Heart left ventricle (tissue), 16 donors: ENCODE measurements around the gene OR6C70. TPM values are rescaled to one million over a fixed set of nuclear protein-coding genes. Genes with fewer than 3 reads are reported as not detected.
"Not testable (repeated sequence)": the region's sequence is repeated elsewhere in the genome, so short reads cannot be mapped to it uniquely, and the experiment has no call there.

Experiments used
- ATAC-seq, 4 donors: fragments of 200-7000 bp; cut with Tn5 transposase; one replicate each; pipeline ENCODE4 v1.9.1; 2020 to 2022; ENCODE audit warnings: moderate library complexity in 4 of 4, mild to moderate bottlenecking in 3 of 4, moderate number of reproducible peaks in 1 of 4
- DNase-seq, 5 donors: peaks; one replicate each; pipeline ENCODE4 v3.0.0-alpha.2; 2020
- H3K27ac ChIP-seq, 12 donors: fragments of 200-600 bp; sonication (generic) in 4 of 12; one replicate each; pipeline versions ENCODE4 v1.5.0 to v1.8.0; 2016 to 2022; ENCODE audit warnings: mild to moderate bottlenecking in 2 of 12
- H3K27me3 ChIP-seq, 9 donors: fragments of 200-600 bp; sonication (generic) in 2 of 9; one replicate each; pipeline versions ENCODE4 v1.5.1 to v1.8.0; 2016 to 2022; ENCODE audit warnings: mild to moderate bottlenecking in 3 of 9
- H3K36me3 ChIP-seq, 9 donors: fragments of 200-600 bp; sonication (generic) in 2 of 9; one replicate each; pipeline versions ENCODE4 v1.5.0 to v1.8.0; 2018 to 2022; ENCODE audit warnings: mild to moderate bottlenecking in 2 of 9
- H3K4me1 ChIP-seq, 12 donors: fragments of 200-600 bp; sonication (generic) in 4 of 12; one replicate each; pipeline versions ENCODE4 v1.5.0 to v1.8.0; 2016 to 2022; ENCODE audit warnings: mild to moderate bottlenecking in 3 of 12
- H3K4me3 ChIP-seq, 12 donors: fragments of 200-600 bp; sonication (generic) in 4 of 12; one replicate each; pipeline versions ENCODE4 v1.5.0 to v1.8.0; 2017 to 2022; ENCODE audit warnings: mild to moderate bottlenecking in 9 of 12, moderate library complexity in 4 of 12
- H3K9me3 ChIP-seq, 12 donors: fragments of 200-600 bp; sonication (generic) in 4 of 12; one replicate each; pipeline versions ENCODE4 v1.5.0 to v1.8.0; 2016 to 2022; ENCODE audit warnings: mild to moderate bottlenecking in 1 of 12
- CTCF ChIP-seq, 12 donors: fragments of 200-600 bp; sonication (generic) in 4 of 12; IDR thresholded peaks; one replicate each; pipeline versions ENCODE4 v1.5.0 to v1.8.0; 2018 to 2022; ENCODE audit warnings: antibody characterized with exemption in 12 of 12, mild to moderate bottlenecking in 5 of 12
- POLR2A ChIP-seq, 2 donors: fragments of 450-650 bp; IDR thresholded peaks; one replicate each; pipeline ENCODE4 v1.6.1; 2017; ENCODE audit warnings: antibody characterized with exemption in 2 of 2, mild to moderate bottlenecking in 2 of 2, moderate library complexity in 2 of 2
- WGBS, 4 donors: extraction: QIAGEN DNeasy Blood & Tissue Kit in 2 of 4; methylation state at CpG; one replicate each; pipeline versions ENCODE4 v1.1.5 to v1.1.7; 2013 to 2018; 5-methylcytosine and 5-hydroxymethylcytosine counted together
- intact Hi-C, 10 donors: fragments of 100-400 bp; cut with DNase I; formaldehyde crosslinking; loops; one replicate each; pipeline versions ENCODE4 v1.11.1 to v1.14.2; 2022
- polyA plus RNA-seq, 2 donors: library from polyadenylated mRNA; stranded (reverse); fragments of 200-250 nt; gene quantifications; one replicate each; pipeline ENCODE4 v1.2.3, GENCODE V29; 2013
- total RNA-seq, 9 donors: library from RNA; depleted of rRNA in 2 of 9; stranded (reverse); fragments of >200 nt in 2 of 9; fragmentation: NEBNext Ultra II Directional in 3 of 9; extraction: Animal tissue kit (Norgen Biotek cat#: 25700) in 3 of 9; gene quantifications; one replicate each; pipeline versions ENCODE4 v1.1.0 to v1.2.4, GENCODE V29; 2016 to 2023
- donor health status: ischemic (EF 13 %, LVEDD 7.1; RV severe dilation, severe dysfunction).
- donor health status: healthy with polysubstance abuse.
- donor health status: DM: no; HTN: yes; CAD: no.
- donor health status: DM: no; HTN: no; CAD: no.
- donor health status: ischemic (EF 25% LVEDD 6.9; RV normal size, moderate dysfunction).
- donor health status: ischemic (EF 25% LVEDD 5.7; RV mildly dilated, moderate dysfunction).
- donor health status: healthy.
- donor health status: DM: yes; HTN: yes; CAD: no.
- donor health status: ischemic (EF 35%, LVEDD 5.7; RV mildly dilated, moderate dysfunction).
- donor health status: nonischemic (EF 11% LVEDD 7.7; RV severe dilation, severe dysfunction).
- donor health status: DM: yes; HTN: yes; CAD: no.
- donor health status: PGD.
- donor health status: ischemic (EF 29% LVEDD 5.4; RV normal size, mild dysfunction).
- donor health status: nonischemic (EF 23%, LVEDD 6.1; RV moderate dilation, normal function).

Gene OR6C70
- total and polyA plus RNA-seq, 11 donors: not detected

DNA sequence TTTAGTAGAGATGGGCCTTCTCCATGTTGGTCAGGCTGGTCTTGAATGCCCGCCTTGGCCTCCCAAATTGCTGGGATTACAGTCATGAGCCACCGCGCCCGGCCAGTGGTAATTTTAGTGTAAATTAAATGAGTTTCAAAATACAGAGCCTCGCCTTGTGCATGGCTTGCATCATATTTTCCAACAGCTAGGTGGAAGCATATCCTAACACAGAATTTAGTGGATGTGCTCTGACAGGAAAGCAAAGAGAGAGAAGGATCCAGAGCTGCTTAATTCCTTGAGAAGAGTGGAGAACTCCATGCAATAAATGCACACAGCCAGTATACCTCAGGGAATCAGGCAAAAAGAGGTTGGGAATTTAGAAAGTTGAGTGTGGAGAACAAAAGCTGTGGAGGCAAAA is 23.6 kb downstream of the OR6C70 start:
- no peak for TF ChIP-seq POLR2A (IDR thresholded peaks at IDR 0.05)
- TF ChIP-seq CTCF (IDR thresholded peaks at IDR 0.05): no peak
- peaks cover 0 to 5% (median 0%) of the 10 kb centered on the region in 9 donors for H3K27me3 ChIP-seq

DNA sequence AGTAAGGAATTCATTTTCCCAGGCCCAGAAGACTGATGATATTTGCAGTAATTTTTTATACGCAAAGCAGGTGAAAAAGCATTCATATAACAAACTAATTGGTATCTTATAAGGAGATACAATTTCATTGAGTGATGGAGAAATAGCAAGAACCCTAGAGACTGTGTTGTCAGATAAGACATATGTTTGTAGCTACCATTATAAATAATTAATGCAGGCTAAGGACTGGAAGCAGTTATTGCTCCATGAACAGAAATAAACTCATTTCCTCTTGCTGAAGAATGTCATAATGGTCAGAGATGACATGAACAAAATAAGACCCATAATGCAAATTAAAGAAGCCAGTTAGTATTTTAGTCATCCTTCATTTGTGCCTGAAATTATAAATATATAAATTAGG is 24.6 kb downstream of the OR6C70 start:
- intact Hi-C loops: loop anchor here in 1 of 10 donors (10.0 kb wide), 1 partner anchor 169 kb away; no protein-coding TSS in a partner anchor
- 92 to 100% (median 96%) methylated on average over 1 of the region's 1 CpG for WGBS, 4 donors
- ATAC-seq: no peak

More for the DNA sequence above, 23.6 kb downstream of the OR6C70 start:
- Histone ChIP-seq H3K9me3 (peaks cover 0 to 8% (median under 1%) of the 10 kb centered on the region in 12 donors), H3K4me1 (no peaks in the 10 kb centered on the region), H3K4me3 (no peak overlapping the region), H3K27ac (no peak overlapping the region), H3K36me3 (no peaks in the 10 kb centered on the region)
- DNase-seq (no peak), ATAC-seq (no peak)
- intact Hi-C loops: loop anchor here in 1 of 10 donors (10.0 kb wide), 1 partner anchor 168 kb away; no protein-coding TSS in a partner anchor
- 81 to 85% (median 81%) methylated on average over 5 of the region's 5 CpGs for whole genome bisulfite sequencing, 4 donors

GRCh38 chr12:55443776-55444175 is 26.2 kb downstream of the OR6C70 start, which contains the start of gene OR6C2:
Gene OR6C2, plus strand, starts transcription at chr12:55444076. Its CDS starts 8,138 bp downstream, at chr12:55452214.
- no peak for ATAC-seq
- H3K27ac ChIP-seq: no peak within 1 kb of the TSS
- H3K27me3 ChIP-seq: peaks cover 0 to 5% (median 0%) of the 10 kb centered on the region in 9 donors
- intact Hi-C loops: loop anchor here in 1 of 10 donors (10.0 kb wide), 1 partner anchor 171 kb away; no protein-coding TSS in a partner anchor
- no peaks in the 10 kb centered on the region for H3K36me3 ChIP-seq
- DNase-seq: no peak
- H3K9me3 ChIP-seq: peaks cover 0 to 23% (median 10%) of the 10 kb centered on the region in 12 donors
- TF ChIP-seq POLR2A (IDR thresholded peaks at IDR 0.05) (no peak), CTCF (IDR thresholded peaks at IDR 0.05) (no peak)
- H3K4me1 ChIP-seq: no peaks in the 10 kb centered on the region
- no peak within 1 kb of the TSS for H3K4me3 ChIP-seq
- WGBS, 4 donors: 51 to 60% (median 55%) methylated on average over 2 of the region's 2 CpGs

More for the DNA sequence above, 24.6 kb downstream of the OR6C70 start:
- no peak for DNase-seq
- no peak overlapping the region for H3K27ac ChIP-seq
- H3K27me3 ChIP-seq: peaks cover 0 to 5% (median 0%) of the 10 kb centered on the region in 9 donors
- H3K4me3 ChIP-seq: no peak overlapping the region
- TF ChIP-seq POLR2A (IDR thresholded peaks at IDR 0.05) (no peak), CTCF (IDR thresholded peaks at IDR 0.05) (no peak)
- peaks cover 0 to 18% (median 10%) of the 10 kb centered on the region in 12 donors for H3K9me3 ChIP-seq
- H3K4me1 ChIP-seq: no peaks in the 10 kb centered on the region
- H3K36me3 ChIP-seq: no peaks in the 10 kb centered on the region

- not testable (repeated sequence) for H3K4me3 ChIP-seq, ATAC-seq, H3K27me3 ChIP-seq, DNase-seq, H3K36me3 ChIP-seq, H3K27ac ChIP-seq, H3K4me1 ChIP-seq
- WGBS, 4 donors: 68 to 87% (median 71%) methylated on average over 5 of the region's 5 CpGs
- intact Hi-C loops: loop anchor here in 1 of 10 donors (10.0 kb wide), 1 partner anchor 174 kb away; no protein-coding TSS in a partner anchor
- H3K9me3 ChIP-seq: peaks cover 0 to 23% (median 10%) of the 10 kb centered on the region in 12 donors
Observed at GRCh38 chr12:55441233-55441632, 28.7 kb downstream of the OR6C70 start.
